HCT116 (cell line): ENCODE measurements around the gene GNA15. TPM values are rescaled to one million over a fixed set of nuclear protein-coding genes. Genes with fewer than 3 reads are reported as not detected.

Source experiments
- ATAC-seq: fragments of 200-7000 bp; cut with Tn5 transposase; 2 replicates; pipeline ENCODE4 v1.9.1; 2020; ENCODE audit warnings: mild to moderate bottlenecking, moderate library complexity
- BruUV-seq: library from RNA; stranded (reverse); fragments of 400-500 nt; replicated peaks from 2 replicates; lab custom pipeline; 2021; lab: Mats Ljungman, UMichigan
- CTCF ChIA-PET: fragments of 300-600 bp; sonication (Branson Sonifier 250); formaldehyde crosslinking; loops from one replicate; lab custom pipeline; 2021; ENCODE audit warnings: antibody characterized with exemption; lab: Charles Lee
- POLR2A ChIA-PET: fragments of 300-600, 350-600 bp; sonication (Branson Sonifier 250); formaldehyde crosslinking; loops from one replicate; lab custom pipeline; 2021; ENCODE audit warnings: antibody characterized with exemption; lab: Charles Lee
- RAD21 ChIA-PET, 2 experiments: fragments of 300-600 bp; sonication (Branson Sonifier 250); formaldehyde crosslinking; loops; one replicate each; lab custom pipeline; 2023; ENCODE audit warnings: low total read pairs in 2 of 2; ENCODE audit not compliant: uncharacterized antibody in 2 of 2, unreplicated experiment in 2 of 2, low non-redundant PET in 1 of 2; lab: Charles Lee
- DNase-seq: peaks from one replicate; pipeline ENCODE4 v3.0.0-alpha.2; 2010; ENCODE audit warnings: low read depth, low spot score
- H2AFZ ChIP-seq: fragments of 200-600 bp; shearing (Covaris generic), sonication (generic); 2 replicates; pipeline ENCODE4 v1.6.1; 2017; ENCODE audit warnings: low read depth, mixed run types, mixed read lengths, antibody characterized with exemption, low read length; ENCODE audit not compliant: poor library complexity, severe bottlenecking
- H3K27ac ChIP-seq: 2 replicates; pipeline ENCODE4 v1.5.1; 2012; ENCODE audit warnings: low read depth, low read length
- H3K27me3 ChIP-seq: fragments of 200-600 bp; sonication (generic); 2 replicates; pipeline ENCODE4 v1.6.1; 2016; ENCODE audit warnings: mixed run types, low read length, mixed read lengths; ENCODE audit not compliant: insufficient read depth
- H3K36me3 ChIP-seq, 2 experiments: fragments of 200-500 bp in 1 of 2; fragments of 200-600 bp in 1 of 2; sonication (Bioruptor generic) in 1 of 2; sonication (generic) in 1 of 2; 2 replicates each; pipeline versions ENCODE4 v1.5.1 to v1.6.1; 2014 to 2016; ENCODE audit warnings: low read length in 2 of 2, inconsistent platforms in 1 of 2, mixed read lengths in 1 of 2, mixed run types in 1 of 2; ENCODE audit not compliant: insufficient read depth in 2 of 2, control insufficient read depth in 1 of 2
- H3K4me1 ChIP-seq, 2 experiments: fragments of 200-600 bp in 1 of 2; sonication (generic) in 1 of 2; 2 replicates each; pipeline versions ENCODE4 v1.5.1 to v1.6.1; 2012 to 2017; ENCODE audit warnings: low read length in 2 of 2, inconsistent platforms in 1 of 2, mild to moderate bottlenecking in 1 of 2, mixed read lengths in 1 of 2, mixed run types in 1 of 2, moderate library complexity in 1 of 2; ENCODE audit not compliant: insufficient read depth in 2 of 2, control insufficient read depth in 1 of 2
- H3K4me2 ChIP-seq: fragments of 200-600 bp; sonication (generic); 2 replicates; pipeline ENCODE4 v1.6.1; 2017; ENCODE audit warnings: mixed run types, low read length, mixed read lengths
- H3K4me3 ChIP-seq, 2 experiments: fragments of 200-600 bp in 1 of 2; sonication (generic) in 1 of 2; replicated peaks in 1 of 2; 2 replicates each; pipeline ENCODE4 v1.5.1; 2011 to 2016; ENCODE audit warnings: low read length in 2 of 2, control low read depth in 1 of 2, low read depth in 1 of 2, mild to moderate bottlenecking in 1 of 2, mixed read lengths in 1 of 2, mixed run types in 1 of 2
- H3K79me2 ChIP-seq: fragments of 200-600 bp; sonication (generic); 2 replicates; pipeline ENCODE4 v1.6.1; 2017; ENCODE audit warnings: mild to moderate bottlenecking, mixed run types, low read length, moderate library complexity, mixed read lengths; ENCODE audit not compliant: insufficient read depth
- H3K9ac ChIP-seq: fragments of 200-600 bp; sonication (generic); 2 replicates; pipeline ENCODE4 v1.6.1; 2016; ENCODE audit warnings: low read length, mixed read lengths
- H3K9me2 ChIP-seq: fragments of 200-600 bp; sonication (generic), shearing (Covaris generic); 2 replicates; pipeline ENCODE4 v1.6.1; 2017; ENCODE audit warnings: mixed run types, mild to moderate bottlenecking, moderate library complexity; ENCODE audit not compliant: insufficient read depth
- H3K9me3 ChIP-seq, 2 experiments: fragments of 200-500 bp in 1 of 2; fragments of 200-600 bp in 1 of 2; sonication (Bioruptor generic) in 1 of 2; sonication (generic) in 1 of 2; 2 replicates each; pipeline ENCODE4 v1.6.1; 2014 to 2017; ENCODE audit warnings: low read length in 2 of 2, mixed read lengths in 2 of 2, inconsistent platforms in 1 of 2, low read depth in 1 of 2, mild to moderate bottlenecking in 1 of 2, mixed run types in 1 of 2, moderate library complexity in 1 of 2; ENCODE audit not compliant: control insufficient read depth in 1 of 2, insufficient read depth in 1 of 2
- H4K20me1 ChIP-seq: fragments of 200-600 bp; sonication (generic), shearing (Covaris generic); 2 replicates; pipeline ENCODE4 v1.6.1; 2017; ENCODE audit warnings: mixed run types, mild to moderate bottlenecking, moderate library complexity; ENCODE audit not compliant: insufficient read depth
- EZH2phosphoT487 ChIP-seq: fragments of 200-600 bp; IDR thresholded peaks from 2 replicates; pipeline ENCODE4 v1.6.1; 2018; ENCODE audit warnings: antibody characterized with exemption, borderline replicate concordance
- JUND ChIP-seq: IDR thresholded peaks from 2 replicates; pipeline ENCODE4 v1.6.1; 2012
- SIN3A ChIP-seq: IDR thresholded peaks from 2 replicates; pipeline ENCODE4 v1.6.1; 2012; ENCODE audit warnings: low read depth
- ZBTB33 ChIP-seq: IDR thresholded peaks from 2 replicates; pipeline ENCODE4 v1.6.1; 2011; ENCODE audit warnings: mild to moderate bottlenecking, low read length, moderate library complexity; ENCODE audit not compliant: insufficient replicate concordance; ENCODE audit errors: extremely low read depth
- intact Hi-C: fragments of 100-400 bp; cut with micrococcal nuclease; formaldehyde crosslinking; loops from 2 replicates; pipeline ENCODE4 v1.10.0; 2022
- total RNA-seq: library from RNA; stranded (reverse); gene quantifications from one replicate; pipeline ENCODE4 v1.2.1, GENCODE V29; 2021; ENCODE audit not compliant: unreplicated experiment

The GNA15 gene
- total RNA-seq, 1 experiment from 2014 or later = 1.5 TPM

- H3K4me3 ChIP-seq = no peak overlapping the region
- no TSS peak for BruUV-seq
- H3K9ac ChIP-seq = no peak overlapping the region
- peaks cover 0 to 3% of the 10 kb centered on the region in 2 experiments; a peak in 2 of 4 replicates for H3K4me1 ChIP-seq
- no peak overlapping the region for H2AFZ ChIP-seq
- no peaks in the 10 kb centered on the region for H3K27me3 ChIP-seq
- H3K36me3 ChIP-seq = no peaks in the 10 kb centered on the region; a peak in 1 of 4 replicates
- no peaks in the 10 kb centered on the region for H3K9me3 ChIP-seq
- intact Hi-C loops = no loop called here
- H3K27ac ChIP-seq = no peak overlapping the region
- no peaks in the 10 kb centered on the region for H3K9me2 ChIP-seq
- ChIA-PET RAD21 (no interaction called here), POLR2A (no interaction called here), CTCF (interaction anchor here (1.1 kb wide), 1 partner anchor 9 kb away, joined by 3 read pairs; no protein-coding TSS in a partner anchor)
- no peak overlapping the region for H3K4me2 ChIP-seq
- peaks cover 47% of the 10 kb centered on the region for H3K79me2 ChIP-seq
- no peak for ATAC-seq
- TF ChIP-seq SIN3A (no peak), JUND (no peak), EZH2phosphoT487 (no peak)
- H4K20me1 ChIP-seq = no peaks in the 10 kb centered on the region
- no peak for DNase-seq
Measured at GRCh38 chr19:3112375-3113099, 23.3 kb upstream of the GNA15 start.

DNA sequence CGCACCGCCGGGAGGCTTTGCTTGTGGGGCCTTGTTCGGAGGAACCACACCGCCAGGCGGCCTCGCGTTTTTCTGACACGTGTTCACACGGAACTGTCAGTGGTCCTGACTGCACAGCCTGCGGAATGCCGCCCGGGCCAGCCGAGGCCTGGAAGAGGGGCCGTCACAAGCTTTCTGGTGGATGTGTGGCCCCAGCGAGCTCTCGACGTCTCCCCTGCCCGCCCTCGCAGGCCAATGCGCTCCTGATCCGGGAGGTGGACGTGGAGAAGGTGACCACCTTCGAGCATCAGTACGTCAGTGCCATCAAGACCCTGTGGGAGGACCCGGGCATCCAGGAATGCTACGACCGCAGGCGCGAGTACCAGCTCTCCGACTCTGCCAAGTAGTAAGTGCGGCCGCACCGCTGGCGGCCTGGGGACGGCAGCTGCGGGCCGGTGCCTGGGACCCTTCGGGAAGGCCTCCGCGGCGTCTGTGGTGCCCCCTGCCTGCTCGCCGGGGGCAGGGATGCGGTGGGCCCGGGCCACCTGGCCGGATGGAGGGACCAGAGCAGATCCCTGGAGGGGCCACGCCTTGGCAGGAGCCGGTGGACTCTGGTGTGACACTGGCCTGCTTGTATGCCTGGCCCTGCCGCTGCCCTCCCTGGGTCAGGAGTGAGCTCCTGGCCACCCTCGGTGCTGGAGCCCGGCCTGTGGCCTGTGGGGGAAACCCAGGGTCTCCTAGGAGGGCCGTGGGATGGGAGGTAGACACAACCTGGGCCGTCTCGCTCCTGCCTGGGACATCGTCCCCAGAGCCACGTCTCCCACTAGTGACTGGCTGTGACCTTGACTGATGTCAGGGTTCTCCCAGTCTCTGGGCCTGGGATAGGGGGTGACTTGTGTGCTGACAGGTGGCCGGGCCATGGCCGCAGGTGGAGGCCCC lies 22.5 kb upstream of the GNA15 start:
- POLR2A ChIA-PET = no interaction called here
- Histone ChIP-seq H3K27me3 (no peaks in the 10 kb centered on the region), H3K9me3 (no peaks in the 10 kb centered on the region)
- TF ChIP-seq ZBTB33 = no peak
- TF ChIP-seq, all 23 proteins: peak for 0
- H3K36me3 ChIP-seq = no peaks in the 10 kb centered on the region; a peak in 1 of 4 replicates
- intact Hi-C loops = no loop called here
- no peak overlapping the region for H3K4me2 ChIP-seq
- BruUV-seq = no TSS peak
- no peak overlapping the region for H2AFZ ChIP-seq
- H3K27ac ChIP-seq = no peak overlapping the region
- no peak for ATAC-seq
- H3K9me2 ChIP-seq = no peaks in the 10 kb centered on the region
- ChIA-PET CTCF (interaction anchor here (1.1 kb wide), 1 partner anchor 10 kb away, joined by 3 read pairs; no protein-coding TSS in a partner anchor), RAD21 (no interaction called here)
- H3K79me2 ChIP-seq = peaks cover 39% of the 10 kb centered on the region
- no peaks in the 10 kb centered on the region for H4K20me1 ChIP-seq
- no peak for DNase-seq
- peaks cover 0 to 3% of the 10 kb centered on the region in 2 experiments; a peak in 2 of 4 replicates for H3K4me1 ChIP-seq
- no peak overlapping the region for H3K9ac ChIP-seq
- H3K4me3 ChIP-seq = no peak overlapping the region
